HG02798 (cell line): Measurements from ENCODE around the gene EHHADH.

ENCODE experiments used
- ATAC-seq: cut with Tn5 transposase; IDR thresholded peaks from one replicate; pipeline ENCODE4 v1.9.1; 2021; ENCODE audit warnings: mild to moderate bottlenecking; ENCODE audit not compliant: unreplicated experiment, poor library complexity

EHHADH gene

GRCh38 chr3:185253645-185254410, at the start of gene EHHADH:
EHHADH (minus strand) TSS chr3:185254049; CDS start chr3:185254022, 27 bp downstream.
- ATAC-seq, result peak; percentile 94

GRCh38 chr3:185299918-185300426, 46.1 kb upstream of the EHHADH start:
- peak; percentile 91 for ATAC-seq

DNA sequence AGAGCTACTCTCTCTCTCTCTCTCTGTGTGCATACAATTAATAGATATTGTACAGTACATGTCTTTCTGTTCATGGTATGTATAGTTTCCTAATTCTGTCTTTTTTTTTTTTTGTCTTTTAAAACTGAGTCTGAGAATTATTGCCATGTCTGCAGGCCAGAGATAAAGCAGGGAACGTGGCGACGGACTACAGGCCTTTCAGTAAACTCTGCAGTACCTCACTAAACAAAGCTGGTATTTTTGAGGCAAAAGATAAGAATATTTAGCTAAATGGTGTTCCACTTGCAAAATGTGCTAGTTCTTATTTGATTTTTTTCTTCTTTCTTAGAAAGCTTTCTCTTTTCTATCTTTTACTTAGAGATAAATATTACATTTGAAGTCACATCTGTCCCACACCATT, 44.0 kb upstream of the EHHADH start:
- no peak for ATAC-seq

GRCh38 chr3:185292238-185292637, 38.4 kb upstream of the EHHADH start:
- ATAC-seq, result no peak

- ATAC-seq, result no peak
Observed at GRCh38 chr3:185290266-185290665, 36.4 kb upstream of the EHHADH start.

GRCh38 chr3:185283374-185283935, 29.6 kb upstream of the EHHADH start:
- no peak for ATAC-seq

DNA sequence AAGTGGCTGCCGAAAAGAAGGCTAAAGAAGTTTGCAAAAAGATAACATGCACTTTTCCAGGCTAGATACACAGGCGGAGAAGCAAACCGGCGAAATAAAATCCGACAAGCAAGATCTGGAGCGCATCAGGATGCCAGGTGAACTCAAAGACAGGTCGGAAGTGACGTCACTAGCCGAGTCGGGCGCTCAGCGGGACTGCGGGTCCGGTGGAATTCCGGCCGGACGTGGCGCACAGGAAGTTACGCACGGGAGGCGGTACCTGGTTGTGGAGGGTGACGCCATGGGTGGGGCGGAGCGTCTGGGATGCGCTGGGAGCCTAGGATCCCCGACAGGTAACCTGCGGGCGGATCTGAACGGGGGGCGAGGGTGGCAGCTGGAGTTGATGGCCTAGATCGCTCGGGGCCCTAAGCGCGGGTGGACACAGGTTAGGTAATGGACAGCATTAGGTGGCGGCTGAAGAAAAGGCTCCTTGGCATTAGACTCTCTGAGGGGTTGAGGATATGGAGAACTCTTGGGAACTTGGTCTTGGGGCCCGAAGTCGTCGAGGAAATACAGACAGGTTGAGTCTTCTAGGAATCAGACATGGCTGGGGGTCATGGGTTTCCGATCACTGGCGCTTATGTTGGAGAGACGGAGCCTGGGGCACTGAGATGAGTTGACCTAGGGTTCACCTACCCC, 29.0 kb upstream of the EHHADH start:
- ATAC-seq, result peak; percentile 100

- no peak for ATAC-seq
Observed at GRCh38 chr3:185280572-185281365, 26.9 kb upstream of the EHHADH start.

DNA sequence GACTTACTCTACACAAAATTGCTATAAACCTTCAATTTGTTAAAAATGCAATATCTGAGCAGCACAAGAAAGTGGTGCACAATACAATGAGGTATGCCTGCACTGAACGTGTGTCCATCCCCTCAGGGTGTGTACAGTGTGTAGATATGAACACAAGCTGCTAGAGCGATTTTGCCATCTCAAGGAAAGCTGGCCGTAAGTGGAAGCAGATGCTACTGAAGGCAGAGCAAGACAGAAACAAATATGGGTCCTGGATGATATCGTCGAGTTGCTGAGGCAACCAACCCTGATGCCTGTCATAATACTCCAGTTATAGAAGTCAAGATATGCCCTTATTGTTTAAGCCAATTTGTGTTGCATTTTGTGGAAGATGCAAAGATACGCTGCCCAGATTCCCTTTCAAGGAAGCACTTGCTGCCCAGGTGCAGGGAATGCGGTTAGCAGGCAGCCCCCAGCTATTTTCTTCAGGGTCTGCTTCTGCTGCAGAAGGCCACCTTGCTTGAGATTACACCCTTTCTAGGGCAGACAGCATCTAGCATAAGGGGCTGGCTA, 25.8 kb upstream of the EHHADH start:
- no peak for ATAC-seq

DNA sequence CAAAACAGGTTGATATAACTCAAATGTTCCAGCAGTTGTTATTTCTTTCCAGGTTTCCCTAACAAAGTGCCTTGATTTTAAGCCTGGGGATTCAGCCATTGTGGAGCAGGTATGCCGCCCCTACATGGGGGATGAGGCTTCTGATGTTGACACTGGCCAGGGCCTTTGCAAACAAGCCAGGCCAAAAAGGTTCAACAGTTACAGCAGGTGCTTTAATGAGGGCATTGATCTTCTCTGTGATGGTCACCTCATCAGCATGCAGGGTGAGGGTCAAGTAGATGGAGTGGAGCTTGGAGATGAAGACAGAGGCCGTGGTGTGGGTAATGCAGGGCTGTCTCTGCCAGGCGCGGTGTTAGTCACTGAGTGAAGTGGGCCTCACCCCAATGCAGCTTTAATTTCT, 22.6 kb upstream of the EHHADH start:
- no peak for ATAC-seq

GRCh38 chr3:185272033-185272432, 18.2 kb upstream of the EHHADH start:
- ATAC-seq, result no peak

GRCh38 chr3:185270956-185271332, 17.1 kb upstream of the EHHADH start:
- ATAC-seq, result no peak

GRCh38 chr3:185270262-185270955, 16.6 kb upstream of the EHHADH start:
- no peak for ATAC-seq

GRCh38 chr3:185268194-185268962, 14.5 kb upstream of the EHHADH start:
- ATAC-seq, result no peak

DNA sequence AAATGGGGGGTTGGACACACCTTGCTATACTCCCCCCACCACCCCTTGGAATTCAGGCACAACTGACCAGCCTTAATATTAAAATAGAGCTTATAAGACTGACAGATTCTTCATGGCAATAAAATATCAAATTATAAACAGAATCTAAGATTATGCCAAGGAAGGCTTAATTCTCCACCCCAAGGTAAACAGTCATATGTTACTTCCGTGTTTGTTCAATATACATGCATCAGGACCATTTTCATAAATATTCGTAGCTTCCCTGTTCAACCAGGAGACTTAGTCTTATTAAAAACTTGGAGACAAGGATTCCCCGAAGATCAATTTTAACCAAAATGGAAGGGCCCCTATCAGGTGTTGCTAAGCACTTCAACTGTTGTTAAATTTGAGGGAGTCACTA, 13.3 kb upstream of the EHHADH start:
- no peak for ATAC-seq

DNA sequence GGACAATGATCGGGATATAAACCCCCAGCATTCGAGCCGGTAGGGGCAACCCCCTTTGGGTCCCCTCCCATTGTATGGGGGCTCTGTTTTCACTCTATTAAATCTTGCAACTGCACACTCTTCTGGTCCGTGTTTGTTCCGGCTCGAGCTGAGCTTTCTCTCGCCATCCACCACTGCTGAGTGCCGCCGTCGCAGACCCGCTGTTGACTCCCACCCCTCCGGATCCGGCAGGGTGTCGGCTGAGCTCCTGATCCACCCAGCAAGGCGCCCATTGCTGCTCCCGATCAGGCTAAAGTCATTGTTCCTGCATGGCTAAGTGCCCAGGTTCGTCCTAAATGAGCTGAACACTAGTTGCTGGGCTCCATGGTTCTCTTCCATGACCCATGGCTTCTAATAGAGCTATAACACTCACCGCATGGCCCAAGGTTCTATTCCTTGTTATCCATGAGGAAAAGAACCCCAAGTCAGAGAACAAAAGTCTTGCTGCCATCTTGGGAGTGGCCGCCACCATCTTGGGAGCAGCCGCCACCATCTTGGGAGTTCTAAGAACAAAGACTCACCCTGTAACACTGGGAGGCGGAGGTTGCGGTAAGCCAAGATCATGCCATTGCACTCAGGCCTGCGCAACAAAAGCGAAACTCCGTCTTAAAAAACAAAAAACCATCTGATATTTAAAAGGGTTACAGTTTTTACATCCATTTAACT, 11.2 kb upstream of the EHHADH start:
- no peak for ATAC-seq

GRCh38 chr3:185263423-185263822, 9.6 kb upstream of the EHHADH start:
- ATAC-seq, result no peak

DNA sequence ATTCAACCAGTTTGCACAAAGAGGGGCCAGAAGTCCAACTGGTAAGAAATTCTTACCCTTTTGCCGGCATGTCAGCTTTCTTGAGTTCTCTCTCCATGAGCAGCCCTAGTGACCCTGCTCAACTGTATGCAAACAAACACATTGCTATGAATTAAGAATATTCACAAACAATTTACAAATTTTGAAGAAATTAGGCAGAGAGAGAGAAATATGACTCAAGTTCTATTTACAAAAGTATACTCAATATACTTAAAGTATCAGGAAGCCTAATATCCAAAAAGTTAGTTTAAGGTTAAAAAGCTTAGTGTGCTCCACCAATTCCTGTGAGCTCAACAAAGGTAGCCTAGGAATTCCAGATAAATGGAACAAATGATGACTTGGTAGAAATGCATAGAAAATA, 3.5 kb upstream of the EHHADH start:
- ATAC-seq, result no peak
